ENCODE data around the gene NCK2.

DNA sequence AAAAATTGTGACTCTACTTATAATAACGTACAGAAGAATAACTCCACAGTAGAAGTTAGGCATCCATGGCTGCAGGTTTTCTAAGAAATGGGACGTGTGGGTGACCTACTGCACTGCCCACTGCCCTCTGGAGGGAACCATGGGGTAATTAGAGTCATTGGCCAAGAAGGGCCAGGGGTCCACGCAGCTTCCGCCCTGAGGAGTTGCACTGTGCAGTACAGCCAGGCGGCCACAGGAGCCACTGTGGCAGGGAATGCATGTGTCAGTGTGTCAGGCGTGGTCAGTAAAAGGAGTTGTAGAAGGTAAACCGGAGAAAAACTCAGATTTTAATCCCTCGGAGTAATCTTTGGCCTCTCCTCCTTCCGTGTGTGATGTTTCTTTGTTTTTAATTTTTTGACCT is 24.8 kb downstream of the NCK2 start:
- TF ChIP-seq, protein P1, sequence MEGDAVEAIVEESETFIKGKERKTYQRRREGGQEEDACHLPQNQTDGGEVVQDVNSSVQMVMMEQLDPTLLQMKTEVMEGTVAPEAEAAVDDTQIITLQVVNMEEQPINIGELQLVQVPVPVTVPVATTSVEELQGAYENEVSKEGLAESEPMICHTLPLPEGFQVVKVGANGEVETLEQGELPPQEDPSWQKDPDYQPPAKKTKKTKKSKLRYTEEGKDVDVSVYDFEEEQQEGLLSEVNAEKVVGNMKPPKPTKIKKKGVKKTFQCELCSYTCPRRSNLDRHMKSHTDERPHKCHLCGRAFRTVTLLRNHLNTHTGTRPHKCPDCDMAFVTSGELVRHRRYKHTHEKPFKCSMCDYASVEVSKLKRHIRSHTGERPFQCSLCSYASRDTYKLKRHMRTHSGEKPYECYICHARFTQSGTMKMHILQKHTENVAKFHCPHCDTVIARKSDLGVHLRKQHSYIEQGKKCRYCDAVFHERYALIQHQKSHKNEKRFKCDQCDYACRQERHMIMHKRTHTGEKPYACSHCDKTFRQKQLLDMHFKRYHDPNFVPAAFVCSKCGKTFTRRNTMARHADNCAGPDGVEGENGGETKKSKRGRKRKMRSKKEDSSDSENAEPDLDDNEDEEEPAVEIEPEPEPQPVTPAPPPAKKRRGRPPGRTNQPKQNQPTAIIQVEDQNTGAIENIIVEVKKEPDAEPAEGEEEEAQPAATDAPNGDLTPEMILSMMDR (conservative IDR thresholded peaks at IDR 0.05; ENCODE audit: low read depth, low read length) = no peak
- TF ChIP-seq EZH2 (IDR thresholded peaks at IDR 0.05; ENCODE audit: borderline replicate concordance, low read depth, low read length, poor library complexity, severe bottlenecking) = no peak

All from A673 (cell line).